ENCODE data around the gene ENO2. TPM values are rescaled to one million over a fixed set of nuclear protein-coding genes. Genes with fewer than 3 reads are reported as not detected.

ENO2 gene
- total RNA-seq, 3 donors from 2014 or later: 5.0 to 16.1 (median 11.1) TPM

DNA sequence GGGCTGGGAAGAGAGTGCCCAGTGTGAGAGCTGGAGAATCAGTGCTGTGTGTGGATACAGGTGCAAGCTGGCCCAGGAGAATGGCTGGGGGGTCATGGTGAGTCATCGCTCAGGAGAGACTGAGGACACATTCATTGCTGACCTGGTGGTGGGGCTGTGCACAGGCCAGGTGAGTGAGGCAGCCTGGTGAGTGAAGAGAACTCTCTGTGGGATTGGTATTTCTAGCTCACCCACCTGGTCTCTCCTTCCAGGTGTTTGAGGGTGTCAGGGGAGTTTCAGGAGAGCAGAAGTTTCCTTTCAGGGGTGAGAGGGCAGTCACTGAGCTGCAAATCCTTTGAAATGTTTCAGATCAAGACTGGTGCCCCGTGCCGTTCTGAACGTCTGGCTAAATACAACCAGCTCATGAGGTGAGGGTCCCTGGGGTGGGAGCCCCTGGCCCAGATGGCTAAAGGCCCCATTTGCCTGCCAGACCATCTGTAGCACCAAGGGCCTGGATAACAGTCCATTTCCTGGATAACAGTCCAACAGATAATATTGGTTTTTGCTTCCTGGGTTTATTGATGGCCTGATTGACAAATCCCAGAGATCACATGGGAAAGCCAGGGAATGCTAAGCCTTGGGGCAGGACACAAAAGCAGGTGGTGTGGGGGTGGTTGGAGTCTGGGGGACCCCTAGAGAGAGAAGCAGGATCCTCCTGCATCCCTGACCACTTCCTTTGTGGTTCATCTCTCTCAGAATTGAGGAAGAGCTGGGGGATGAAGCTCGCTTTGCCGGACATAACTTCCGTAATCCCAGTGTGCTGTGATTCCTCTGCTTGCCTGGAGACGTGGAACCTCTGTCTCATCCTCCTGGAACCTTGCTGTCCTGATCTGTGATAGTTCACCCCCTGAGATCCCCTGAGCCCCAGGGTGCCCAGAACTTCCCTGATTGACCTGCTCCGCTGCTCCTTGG, 7.9 kb downstream of the ENO2 start:
- Histone ChIP-seq H3K27me3 (no peaks in the 10 kb centered on the region), H3K27ac (peak overlapping the region in 1 of 2 donors; percentile 7), H3K4me1 (peaks cover 10 to 20% of the 10 kb centered on the region in 2 donors), H3K36me3 (no peaks in the 10 kb centered on the region), H3K4me3 (no peak overlapping the region), H3K9me3 (no peaks in the 10 kb centered on the region)
- TF ChIP-seq POLR2A (IDR thresholded peaks at IDR 0.05): no peak
- no peak for TF ChIP-seq POLR2AphosphoS5 (IDR thresholded peaks at IDR 0.05)
- TF ChIP-seq, protein P1, sequence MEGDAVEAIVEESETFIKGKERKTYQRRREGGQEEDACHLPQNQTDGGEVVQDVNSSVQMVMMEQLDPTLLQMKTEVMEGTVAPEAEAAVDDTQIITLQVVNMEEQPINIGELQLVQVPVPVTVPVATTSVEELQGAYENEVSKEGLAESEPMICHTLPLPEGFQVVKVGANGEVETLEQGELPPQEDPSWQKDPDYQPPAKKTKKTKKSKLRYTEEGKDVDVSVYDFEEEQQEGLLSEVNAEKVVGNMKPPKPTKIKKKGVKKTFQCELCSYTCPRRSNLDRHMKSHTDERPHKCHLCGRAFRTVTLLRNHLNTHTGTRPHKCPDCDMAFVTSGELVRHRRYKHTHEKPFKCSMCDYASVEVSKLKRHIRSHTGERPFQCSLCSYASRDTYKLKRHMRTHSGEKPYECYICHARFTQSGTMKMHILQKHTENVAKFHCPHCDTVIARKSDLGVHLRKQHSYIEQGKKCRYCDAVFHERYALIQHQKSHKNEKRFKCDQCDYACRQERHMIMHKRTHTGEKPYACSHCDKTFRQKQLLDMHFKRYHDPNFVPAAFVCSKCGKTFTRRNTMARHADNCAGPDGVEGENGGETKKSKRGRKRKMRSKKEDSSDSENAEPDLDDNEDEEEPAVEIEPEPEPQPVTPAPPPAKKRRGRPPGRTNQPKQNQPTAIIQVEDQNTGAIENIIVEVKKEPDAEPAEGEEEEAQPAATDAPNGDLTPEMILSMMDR (IDR thresholded peaks at IDR 0.05): no peak
- no peak for DNase-seq (ENCODE audit: low spot score in 2 of 2)
- intact Hi-C loops (cut with DNase I; ENCODE audit: low total_unique reads): no loop called here

DNA sequence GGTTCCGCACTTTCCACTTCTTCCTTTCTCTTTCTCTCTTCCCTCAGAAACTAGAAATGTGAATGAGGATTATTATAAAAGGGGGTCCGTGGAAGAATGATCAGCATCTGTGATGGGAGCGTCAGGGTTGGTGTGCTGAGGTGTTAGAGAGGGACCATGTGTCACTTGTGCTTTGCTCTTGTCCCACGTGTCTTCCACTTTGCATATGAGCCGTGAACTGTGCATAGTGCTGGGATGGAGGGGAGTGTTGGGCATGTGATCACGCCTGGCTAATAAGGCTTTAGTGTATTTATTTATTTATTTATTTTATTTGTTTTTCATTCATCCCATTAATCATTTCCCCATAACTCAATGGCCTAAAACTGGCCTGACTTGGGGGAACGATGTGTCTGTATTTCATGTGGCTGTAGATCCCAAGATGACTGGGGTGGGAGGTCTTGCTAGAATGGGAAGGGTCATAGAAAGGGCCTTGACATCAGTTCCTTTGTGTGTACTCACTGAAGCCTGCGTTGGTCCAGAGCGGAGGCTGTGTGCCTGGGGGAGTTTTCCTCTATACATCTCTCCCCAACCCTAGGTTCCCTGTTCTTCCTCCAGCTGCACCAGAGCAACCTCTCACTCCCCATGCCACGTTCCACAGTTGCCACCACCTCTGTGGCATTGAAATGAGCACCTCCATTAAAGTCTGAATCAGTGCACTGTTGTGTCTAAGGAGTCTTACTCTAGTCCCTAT, 8.8 kb downstream of the ENO2 start:
- Histone ChIP-seq H3K27me3 (no peaks in the 10 kb centered on the region), H3K9me3 (no peaks in the 10 kb centered on the region), H3K4me3 (no peak overlapping the region), H3K27ac (no peak overlapping the region), H3K36me3 (no peaks in the 10 kb centered on the region), H3K4me1 (peaks cover 11 to 20% of the 10 kb centered on the region in 2 donors)
- TF ChIP-seq POLR2A (IDR thresholded peaks at IDR 0.05) (no peak), POLR2AphosphoS5 (IDR thresholded peaks at IDR 0.05) (no peak)
- TF ChIP-seq, protein P1 (IDR thresholded peaks at IDR 0.05): no peak
- intact Hi-C loops (cut with DNase I; ENCODE audit: low total_unique reads): no loop called here
- DNase-seq (ENCODE audit: low spot score in 2 of 2): no peak

DNA sequence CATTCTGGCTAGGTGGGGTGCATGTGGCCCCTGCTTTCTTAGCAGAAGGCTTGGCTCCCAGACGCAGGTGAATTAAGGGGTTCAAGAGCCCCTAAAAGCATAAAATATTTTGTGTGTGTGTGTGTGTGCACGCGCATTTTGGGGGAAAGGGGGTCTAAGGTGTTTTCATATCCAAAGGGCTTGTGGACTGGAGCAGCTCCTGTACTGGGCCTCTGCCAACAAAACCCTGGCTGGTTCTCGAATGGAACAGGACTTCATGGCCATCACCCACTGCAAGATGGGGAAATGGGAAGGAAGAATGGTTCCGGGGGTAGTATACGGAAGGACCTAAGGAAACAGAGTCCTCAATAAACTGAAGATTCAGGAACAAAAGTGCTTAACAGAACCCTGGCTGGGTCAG, 9.5 kb downstream of the ENO2 start:
- intact Hi-C loops (cut with DNase I; ENCODE audit: low total_unique reads): no loop called here
- Histone ChIP-seq H3K4me3 (no peak overlapping the region), H3K27ac (peak overlapping the region; percentile 99), H3K27me3 (no peaks in the 10 kb centered on the region), H3K9me3 (no peaks in the 10 kb centered on the region), H3K36me3 (no peaks in the 10 kb centered on the region), H3K4me1 (peaks cover 11 to 20% of the 10 kb centered on the region in 2 donors)
- no peak for TF ChIP-seq POLR2A (IDR thresholded peaks at IDR 0.05)
- TF ChIP-seq POLR2AphosphoS5 (IDR thresholded peaks at IDR 0.05): no peak
- TF ChIP-seq, protein P1 (IDR thresholded peaks at IDR 0.05): no peak
- DNase-seq (ENCODE audit: low spot score in 2 of 2): no peak

DNA sequence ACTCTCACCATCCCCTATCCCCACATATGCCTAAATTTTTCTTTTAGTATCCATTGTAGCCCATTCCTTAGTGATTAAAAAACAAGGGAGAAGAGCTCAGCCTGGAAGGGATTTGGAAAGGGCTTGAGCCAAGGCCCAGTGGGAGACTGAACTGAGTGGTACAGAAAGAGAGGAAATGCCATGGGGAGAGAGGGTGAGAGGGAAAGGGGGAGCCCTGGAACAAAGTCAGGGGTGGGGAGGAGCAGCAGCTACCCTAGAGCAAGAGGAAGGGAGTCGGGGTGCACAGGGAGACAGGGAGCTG, 10.8 kb downstream of the ENO2 start:
- TF ChIP-seq, protein P1 (IDR thresholded peaks at IDR 0.05): no peak
- no peak for TF ChIP-seq POLR2A (IDR thresholded peaks at IDR 0.05)
- no peak for TF ChIP-seq POLR2AphosphoS5 (IDR thresholded peaks at IDR 0.05)
- Histone ChIP-seq H3K27ac (peak overlapping the region; percentile 99), H3K4me3 (peak overlapping the region in 2 of 3 donors; percentile 94 to 96), H3K4me1 (peaks cover 11 to 24% of the 10 kb centered on the region in 2 donors), H3K36me3 (no peaks in the 10 kb centered on the region), H3K9me3 (no peaks in the 10 kb centered on the region), H3K27me3 (no peaks in the 10 kb centered on the region)
- DNase-seq (ENCODE audit: low spot score in 2 of 2): no peak
- intact Hi-C loops (cut with DNase I; ENCODE audit: low total_unique reads): no loop called here
